HepG2 (cell line): ENCODE data around the gene TTLL11. TPM values are rescaled to one million over a fixed set of nuclear protein-coding genes. Genes with fewer than 3 reads are reported as not detected.

Experiments used
- ATAC-seq: fragments of 200-7000 bp; cut with Tn5 transposase; 3 replicates; pipeline ENCODE4 v1.9.1; 2020; ENCODE audit warnings: mild to moderate bottlenecking, moderate library complexity
- BruUV-seq: library from RNA; stranded (reverse); fragments of 400-500 nt; replicated peaks from 2 replicates; lab custom pipeline; 2021; lab: Mats Ljungman, UMichigan
- CTCF ChIA-PET: fragments of 300-600 bp; formaldehyde crosslinking; extraction: SDS; loops from one replicate; lab custom pipeline; 2021; ENCODE audit warnings: low total read pairs, inconsistent platforms, low intra/inter-chr PET ratio; lab: Yijun Ruan, JAX
- POLR2A ChIA-PET: fragments of 350-600 bp; sonication (Branson Sonifier 250); formaldehyde crosslinking; loops from one replicate; lab custom pipeline; 2020; ENCODE audit warnings: antibody characterized with exemption, inconsistent platforms; lab: Yijun Ruan, JAX
- DNase-seq: peaks from one replicate; pipeline ENCODE4 v3.0.0-alpha.2; 2015; ENCODE audit warnings: low spot score
- FAIRE-seq: peaks from 3 replicates; lab custom pipeline; 2011; peaks lifted over from hg19 to GRCh38; lab: Jason Lieb, UNC
- H2AFZ ChIP-seq: one replicate; pipeline ENCODE4 v1.6.1; 2011; ENCODE audit warnings: low read length, inconsistent platforms
- H3K27ac ChIP-seq: fragments of 300-600 bp; 3 replicates; pipeline ENCODE4 v1.8.0; 2011; ENCODE audit warnings: mixed run types, mild to moderate bottlenecking, mixed read lengths, low read length, inconsistent platforms; ENCODE audit not compliant: insufficient read depth; ENCODE audit errors: extremely low read length
- H3K27me3 ChIP-seq, 2 experiments: fragments of 200-600 bp in 1 of 2; 2 replicates in 1 of 2; 3 replicates in 1 of 2; pipeline versions ENCODE4 v1.6.0 to v1.8.0; 2011; ENCODE audit warnings: low read length in 2 of 2, mild to moderate bottlenecking in 2 of 2, moderate library complexity in 2 of 2, inconsistent platforms in 1 of 2; ENCODE audit not compliant: insufficient read depth in 2 of 2, control insufficient read depth in 1 of 2
- H3K36me3 ChIP-seq, 2 experiments: fragments of 200-600 bp in 1 of 2; replicated peaks in 1 of 2; 2 replicates in 1 of 2; 3 replicates in 1 of 2; pipeline versions ENCODE4 v1.5.1 to v1.8.0; 2011; ENCODE audit warnings: low read length in 2 of 2, inconsistent platforms in 1 of 2; ENCODE audit not compliant: insufficient read depth in 2 of 2, control insufficient read depth in 1 of 2
- H3K4me1 ChIP-seq: 2 replicates; pipeline ENCODE4 v1.5.1; 2012; ENCODE audit warnings: low read length, inconsistent platforms; ENCODE audit not compliant: insufficient read depth
- H3K4me2 ChIP-seq: 2 replicates; pipeline ENCODE4 v1.6.0; 2011; ENCODE audit warnings: low read depth, low read length, inconsistent platforms
- H3K4me3 ChIP-seq, 3 experiments: fragments of 200-600 bp in 1 of 3; sonication (generic), shearing (Covaris generic) in 1 of 3; replicated peaks in 1 of 3; 2 replicates each; pipeline ENCODE4 v1.5.1; 2011 to 2016; ENCODE audit warnings: low read length in 3 of 3, inconsistent platforms in 2 of 3, low read depth in 2 of 3, mild to moderate bottlenecking in 2 of 3, control low read depth in 1 of 3, mixed read lengths in 1 of 3; ENCODE audit not compliant: insufficient read depth in 1 of 3
- H3K79me2 ChIP-seq: one replicate; pipeline ENCODE4 v1.6.1; 2011; ENCODE audit warnings: low read length, inconsistent platforms; ENCODE audit not compliant: insufficient read depth
- H3K9ac ChIP-seq: 2 replicates; pipeline ENCODE4 v1.6.0; 2011; ENCODE audit warnings: mild to moderate bottlenecking, low read depth, low read length, inconsistent platforms; ENCODE audit not compliant: insufficient read depth
- H3K9me3 ChIP-seq: 2 replicates; pipeline ENCODE4 v1.5.1; 2012; ENCODE audit warnings: mild to moderate bottlenecking, low read length
- H4K20me1 ChIP-seq: 2 replicates; pipeline ENCODE4 v1.6.0; 2011; ENCODE audit warnings: inconsistent platforms, mild to moderate bottlenecking, low read length, moderate library complexity; ENCODE audit not compliant: insufficient read depth
- DBP ChIP-seq: sonication (generic); formaldehyde crosslinking; IDR thresholded peaks from 2 replicates; pipeline ENCODE4 v1.4.0; 2020; ENCODE audit warnings: missing genetic modification reagents; ENCODE audit errors: not compliant biosample characterization
- HNRNPH1 ChIP-seq: fragments of 200-400 bp; formaldehyde crosslinking; optimal IDR thresholded peaks from 2 replicates; pipeline ENCODE3; 2017; ENCODE audit warnings: mild to moderate bottlenecking, low read depth, low read length
- NR2C2 ChIP-seq: sonication (generic); formaldehyde crosslinking; IDR thresholded peaks from 2 replicates; pipeline ENCODE4 v1.4.0; 2020; ENCODE audit warnings: missing genetic modification reagents, mild to moderate bottlenecking, moderate library complexity, borderline replicate concordance
- ZNF232 ChIP-seq: sonication (generic); formaldehyde crosslinking; IDR thresholded peaks from 2 replicates; pipeline ENCODE4 v1.4.0; 2020; ENCODE audit warnings: missing genetic modification reagents, borderline replicate concordance
- ZNF331 ChIP-seq: sonication (generic); formaldehyde crosslinking; IDR thresholded peaks from 2 replicates; pipeline ENCODE4 v1.4.0; 2020; ENCODE audit warnings: missing genetic modification reagents
- ZNF546 ChIP-seq: sonication (generic); formaldehyde crosslinking; conservative IDR thresholded peaks from 2 replicates; pipeline ENCODE4 v1.8.1; 2023; ENCODE audit warnings: mild to moderate bottlenecking, missing genetic modification reagents
- ZNF644 ChIP-seq: IDR thresholded peaks from 2 replicates; pipeline ENCODE4 v1.6.1; 2016; ENCODE audit warnings: low read depth
- ZNF713 ChIP-seq: sonication (generic); formaldehyde crosslinking; IDR thresholded peaks from 2 replicates; pipeline ENCODE4 v1.4.0; 2020; ENCODE audit warnings: mild to moderate bottlenecking, missing genetic modification reagents
- ZNF816 ChIP-seq: sonication (generic); formaldehyde crosslinking; IDR thresholded peaks from 2 replicates; pipeline ENCODE4 v1.8.0; 2022; ENCODE audit warnings: missing genetic modification reagents, mild to moderate bottlenecking, borderline replicate concordance
- WGBS: methylation state at CpG from one replicate; pipeline ENCODE4 v1.1.6; 2017; ENCODE audit warnings: low lambda C conversion rate; 5-methylcytosine and 5-hydroxymethylcytosine counted together
- in situ Hi-C: cut with HindIII; loops from 2 replicates; pipeline ENCODE4 v1.10.0; 2017; ENCODE audit warnings: low pct_unique_long_range_greater_than_20kb; ENCODE audit not compliant: extremely low pct_ligation_motif_present
- intact Hi-C: fragments of 100-400 bp; cut with micrococcal nuclease; formaldehyde crosslinking; loops from one replicate; pipeline ENCODE4 v1.10.0; 2022; ENCODE audit not compliant: unreplicated experiment
- polyA plus RNA-seq, 8 experiments: library from polyadenylated mRNA; depleted of rRNA in 3 of 8; stranded (reverse) in 7 of 8; unstranded in 1 of 8; fragments of >200 nt; fragmentation: Illumina TruSeq in 4 of 8; extraction: Trizol in 4 of 8; gene quantifications; 2 replicates each; pipeline versions ENCODE4 v1.2.1 to v1.2.3, GENCODE V29; 2011 to 2016; ENCODE audit warnings: low read depth in 4 of 8, missing spikeins in 1 of 8, mixed read lengths in 1 of 8; ENCODE audit not compliant: insufficient read depth in 1 of 8
- total RNA-seq, 5 experiments: library from RNA; depleted of rRNA; stranded (reverse); fragments of >200 nt; fragmentation: Illumina TruSeq; extraction: Trizol; gene quantifications; 2 replicates each; pipeline ENCODE4 v1.2.3, GENCODE V29; 2016; ENCODE audit warnings: low read depth in 1 of 5
- TF ChIP-seq, protein P1 (sequence below): sonication (generic); formaldehyde crosslinking; IDR thresholded peaks from 2 replicates; pipeline ENCODE4 v1.4.0; 2020; ENCODE audit warnings: missing genetic modification reagents, borderline replicate concordance
- TF ChIP-seq, protein P2 (sequence below): sonication (generic); formaldehyde crosslinking; conservative IDR thresholded peaks from 2 replicates; pipeline ENCODE4 v1.4.0; 2020; ENCODE audit warnings: mild to moderate bottlenecking, missing genetic modification reagents, moderate library complexity

The TTLL11 gene
- total and polyA plus RNA-seq, 2 of the 13 experiments (the other 11 are each of a cell fraction or from before 2014, with no cell fraction given), result 4.5 to 5.2 TPM

GRCh38 chr9:121831869-121832268 is 261.2 kb downstream of the TTLL11 start:
- H3K79me2 ChIP-seq, result no peaks in the 10 kb centered on the region
- H3K4me3 ChIP-seq, result no peak overlapping the region
- no TSS peak for BruUV-seq
- H3K27ac ChIP-seq, result no peak overlapping the region
- H3K4me2 ChIP-seq, result no peak overlapping the region
- no peaks in the 10 kb centered on the region for H3K36me3 ChIP-seq
- ATAC-seq, result no peak
- TF ChIP-seq HNRNPH1, result no peak
- TF ChIP-seq, all 625 proteins: peak for 0
- CTCF ChIA-PET, result no interaction called here
- Histone ChIP-seq H2AFZ (no peak overlapping the region), H3K9me3 (no peaks in the 10 kb centered on the region), H4K20me1 (no peaks in the 10 kb centered on the region), H3K27me3 (peaks cover 3 to 11% of the 10 kb centered on the region in 2 experiments; a peak in 3 of 5 replicates), H3K4me1 (peaks cover 17% of the 10 kb centered on the region), H3K9ac (no peak overlapping the region)
- in situ Hi-C loops, result no loop called here
- FAIRE-seq (no peak), DNase-seq (no peak)
- POLR2A ChIA-PET, result no interaction called here
- intact Hi-C loops, result no loop called here
- 78% methylated on average over 3 of the region's 3 CpGs for WGBS

- POLR2A ChIA-PET, result no interaction called here
- in situ Hi-C loops, result no loop called here
- TF ChIP-seq ZNF232 (no peak), ZNF713 (CRISPR knock-in tag) (no peak), ZNF644 (CRISPR knock-in tag) (peak; percentile 91), ZNF331 (CRISPR knock-in tag) (no peak), NR2C2 (CRISPR knock-in tag) (0 out of 2 replicates have a peak, but pooled peaks have one; percentile 29), DBP (CRISPR knock-in tag) (no peak), ZNF816 (no peak), ZNF546 (CRISPR knock-in tag) (no peak)
- TF ChIP-seq, protein P1, sequence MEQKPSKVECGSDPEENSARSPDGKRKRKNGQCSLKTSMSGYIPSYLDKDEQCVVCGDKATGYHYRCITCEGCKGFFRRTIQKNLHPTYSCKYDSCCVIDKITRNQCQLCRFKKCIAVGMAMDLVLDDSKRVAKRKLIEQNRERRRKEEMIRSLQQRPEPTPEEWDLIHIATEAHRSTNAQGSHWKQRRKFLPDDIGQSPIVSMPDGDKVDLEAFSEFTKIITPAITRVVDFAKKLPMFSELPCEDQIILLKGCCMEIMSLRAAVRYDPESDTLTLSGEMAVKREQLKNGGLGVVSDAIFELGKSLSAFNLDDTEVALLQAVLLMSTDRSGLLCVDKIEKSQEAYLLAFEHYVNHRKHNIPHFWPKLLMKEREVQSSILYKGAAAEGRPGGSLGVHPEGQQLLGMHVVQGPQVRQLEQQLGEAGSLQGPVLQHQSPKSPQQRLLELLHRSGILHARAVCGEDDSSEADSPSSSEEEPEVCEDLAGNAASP, result peak; percentile 53; the same call in 1 of the 2 replicates
- TF ChIP-seq, protein P2, sequence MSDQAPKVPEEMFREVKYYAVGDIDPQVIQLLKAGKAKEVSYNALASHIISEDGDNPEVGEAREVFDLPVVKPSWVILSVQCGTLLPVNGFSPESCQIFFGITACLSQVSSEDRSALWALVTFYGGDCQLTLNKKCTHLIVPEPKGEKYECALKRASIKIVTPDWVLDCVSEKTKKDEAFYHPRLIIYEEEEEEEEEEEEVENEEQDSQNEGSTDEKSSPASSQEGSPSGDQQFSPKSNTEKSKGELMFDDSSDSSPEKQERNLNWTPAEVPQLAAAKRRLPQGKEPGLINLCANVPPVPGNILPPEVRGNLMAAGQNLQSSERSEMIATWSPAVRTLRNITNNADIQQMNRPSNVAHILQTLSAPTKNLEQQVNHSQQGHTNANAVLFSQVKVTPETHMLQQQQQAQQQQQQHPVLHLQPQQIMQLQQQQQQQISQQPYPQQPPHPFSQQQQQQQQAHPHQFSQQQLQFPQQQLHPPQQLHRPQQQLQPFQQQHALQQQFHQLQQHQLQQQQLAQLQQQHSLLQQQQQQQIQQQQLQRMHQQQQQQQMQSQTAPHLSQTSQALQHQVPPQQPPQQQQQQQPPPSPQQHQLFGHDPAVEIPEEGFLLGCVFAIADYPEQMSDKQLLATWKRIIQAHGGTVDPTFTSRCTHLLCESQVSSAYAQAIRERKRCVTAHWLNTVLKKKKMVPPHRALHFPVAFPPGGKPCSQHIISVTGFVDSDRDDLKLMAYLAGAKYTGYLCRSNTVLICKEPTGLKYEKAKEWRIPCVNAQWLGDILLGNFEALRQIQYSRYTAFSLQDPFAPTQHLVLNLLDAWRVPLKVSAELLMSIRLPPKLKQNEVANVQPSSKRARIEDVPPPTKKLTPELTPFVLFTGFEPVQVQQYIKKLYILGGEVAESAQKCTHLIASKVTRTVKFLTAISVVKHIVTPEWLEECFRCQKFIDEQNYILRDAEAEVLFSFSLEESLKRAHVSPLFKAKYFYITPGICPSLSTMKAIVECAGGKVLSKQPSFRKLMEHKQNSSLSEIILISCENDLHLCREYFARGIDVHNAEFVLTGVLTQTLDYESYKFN (CRISPR knock-in tag), result 0 out of 2 replicates have a peak, but pooled peaks have one; percentile 17
Observed at GRCh38 chr9:121830441-121831140, 262.5 kb downstream of the TTLL11 start.

More at GRCh38 chr9:121830441-121831140, 262.5 kb downstream of the TTLL11 start:
- peaks cover 17% of the 10 kb centered on the region for H3K4me1 ChIP-seq
- FAIRE-seq, result no peak
- H2AFZ ChIP-seq, result no peak overlapping the region
- H3K36me3 ChIP-seq, result no peaks in the 10 kb centered on the region
- peak; percentile 66 for DNase-seq
- no peaks in the 10 kb centered on the region for H3K79me2 ChIP-seq
- CTCF ChIA-PET, result no interaction called here
- no peak overlapping the region for H3K9ac ChIP-seq
- no peak overlapping the region for H3K27ac ChIP-seq
- no peaks in the 10 kb centered on the region for H3K9me3 ChIP-seq
- no TSS peak for BruUV-seq
- WGBS, result 100% methylated on average over 1 of the region's 3 CpGs
- intact Hi-C loops, result no loop called here
- H3K4me2 ChIP-seq, result no peak overlapping the region
- H3K4me3 ChIP-seq, result no peak overlapping the region
- no peaks in the 10 kb centered on the region for H4K20me1 ChIP-seq
- ATAC-seq, result peak; percentile 90
- H3K27me3 ChIP-seq, result peaks cover under 1 to 2% of the 10 kb centered on the region in 2 experiments; a peak in 1 of 5 replicates
